ENCODE data around the gene GAS2. TPM values are rescaled to one million over a fixed set of nuclear protein-coding genes. Genes with fewer than 3 reads are reported as not detected.
"Not testable (repeated sequence)": the region's sequence is repeated elsewhere in the genome, so short reads cannot be mapped to it uniquely, and the experiment has no call there.

The GAS2 gene
- total RNA-seq, 4 donors from 2014 or later, result 5.8 to 10.7 (median 8.7) TPM

DNA sequence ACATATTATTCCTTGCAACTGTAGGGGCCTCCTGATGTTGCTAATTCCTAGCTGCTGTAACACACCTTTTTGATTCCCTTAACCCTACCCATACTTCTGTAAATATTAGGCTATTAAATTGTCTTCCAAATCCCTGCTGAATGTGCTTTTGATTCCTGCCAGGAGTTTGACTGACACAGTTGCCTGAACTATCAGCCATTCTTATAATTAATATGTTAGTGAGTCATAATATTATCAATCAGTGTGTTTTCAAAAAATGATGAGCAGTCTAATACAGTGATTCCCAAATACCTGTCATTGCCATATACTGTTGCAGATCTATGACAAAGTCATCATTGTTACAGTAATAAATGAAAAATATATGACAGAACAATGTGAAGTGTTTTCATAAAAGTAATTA lies 24.9 kb upstream of the GAS2 start:
- H3K9me3 ChIP-seq, result no peaks in the 10 kb centered on the region
- TF ChIP-seq, protein P1, sequence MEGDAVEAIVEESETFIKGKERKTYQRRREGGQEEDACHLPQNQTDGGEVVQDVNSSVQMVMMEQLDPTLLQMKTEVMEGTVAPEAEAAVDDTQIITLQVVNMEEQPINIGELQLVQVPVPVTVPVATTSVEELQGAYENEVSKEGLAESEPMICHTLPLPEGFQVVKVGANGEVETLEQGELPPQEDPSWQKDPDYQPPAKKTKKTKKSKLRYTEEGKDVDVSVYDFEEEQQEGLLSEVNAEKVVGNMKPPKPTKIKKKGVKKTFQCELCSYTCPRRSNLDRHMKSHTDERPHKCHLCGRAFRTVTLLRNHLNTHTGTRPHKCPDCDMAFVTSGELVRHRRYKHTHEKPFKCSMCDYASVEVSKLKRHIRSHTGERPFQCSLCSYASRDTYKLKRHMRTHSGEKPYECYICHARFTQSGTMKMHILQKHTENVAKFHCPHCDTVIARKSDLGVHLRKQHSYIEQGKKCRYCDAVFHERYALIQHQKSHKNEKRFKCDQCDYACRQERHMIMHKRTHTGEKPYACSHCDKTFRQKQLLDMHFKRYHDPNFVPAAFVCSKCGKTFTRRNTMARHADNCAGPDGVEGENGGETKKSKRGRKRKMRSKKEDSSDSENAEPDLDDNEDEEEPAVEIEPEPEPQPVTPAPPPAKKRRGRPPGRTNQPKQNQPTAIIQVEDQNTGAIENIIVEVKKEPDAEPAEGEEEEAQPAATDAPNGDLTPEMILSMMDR (IDR thresholded peaks at IDR 0.05), result no peak
- no peak for TF ChIP-seq POLR2A (IDR thresholded peaks at IDR 0.05)
- no peaks in the 10 kb centered on the region for H3K27me3 ChIP-seq
- no peak overlapping the region for H3K4me3 ChIP-seq
- H3K4me1 ChIP-seq, result no peaks in the 10 kb centered on the region
- no peaks in the 10 kb centered on the region for H3K36me3 ChIP-seq
- no peak overlapping the region for H3K27ac ChIP-seq
- no peak for DNase-seq

DNA sequence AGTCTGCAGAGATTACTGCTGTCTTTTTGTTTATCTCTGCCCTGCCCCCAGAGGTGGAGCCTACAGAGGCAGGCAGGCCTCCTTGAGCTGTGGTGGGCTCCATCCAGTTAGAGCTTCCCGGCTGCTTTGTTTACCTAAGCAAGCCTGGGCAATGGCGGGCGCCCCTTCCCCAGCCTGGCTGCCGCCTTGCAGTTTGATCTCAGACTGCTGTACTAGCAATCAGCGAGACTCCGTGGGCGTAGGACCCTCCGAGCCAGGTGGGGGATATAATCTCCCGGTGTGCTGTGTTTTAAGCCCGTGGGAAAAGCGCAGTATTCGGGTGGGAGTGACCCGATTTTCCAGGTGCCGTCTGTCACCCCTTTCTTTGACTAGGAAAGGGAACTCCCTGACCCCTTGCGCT lies 14.1 kb upstream of the GAS2 start:
- H3K36me3 ChIP-seq, H3K9me3 ChIP-seq, H3K4me1 ChIP-seq, H3K4me3 ChIP-seq, DNase-seq, H3K27me3 ChIP-seq, H3K27ac ChIP-seq: not testable (repeated sequence)

DNA sequence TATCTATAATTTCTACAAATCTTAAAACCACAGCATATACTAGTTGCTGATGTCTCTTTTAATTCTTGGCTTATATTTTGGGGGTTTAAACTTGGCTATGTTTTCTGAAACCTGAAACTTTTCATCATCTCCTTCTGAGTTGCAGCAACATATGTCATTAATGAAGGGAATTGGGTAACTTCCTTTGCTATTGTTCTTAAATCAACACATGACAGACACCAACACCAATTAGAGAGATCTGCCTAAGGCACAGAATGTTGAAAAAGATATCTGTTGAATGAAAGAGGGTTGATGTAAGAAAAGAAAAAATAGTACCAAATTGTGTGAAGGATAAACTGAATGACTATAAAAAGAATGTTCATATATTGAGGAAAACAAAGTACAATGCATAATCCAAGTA lies 10.3 kb upstream of the GAS2 start:
- Histone ChIP-seq H3K36me3 (no peaks in the 10 kb centered on the region), H3K9me3 (no peaks in the 10 kb centered on the region), H3K4me3 (no peak overlapping the region), H3K27me3 (no peaks in the 10 kb centered on the region), H3K4me1 (no peaks in the 10 kb centered on the region), H3K27ac (no peak overlapping the region)
- TF ChIP-seq, protein P1 (IDR thresholded peaks at IDR 0.05), result no peak
- TF ChIP-seq POLR2A (IDR thresholded peaks at IDR 0.05), result no peak
- no peak for DNase-seq

DNA sequence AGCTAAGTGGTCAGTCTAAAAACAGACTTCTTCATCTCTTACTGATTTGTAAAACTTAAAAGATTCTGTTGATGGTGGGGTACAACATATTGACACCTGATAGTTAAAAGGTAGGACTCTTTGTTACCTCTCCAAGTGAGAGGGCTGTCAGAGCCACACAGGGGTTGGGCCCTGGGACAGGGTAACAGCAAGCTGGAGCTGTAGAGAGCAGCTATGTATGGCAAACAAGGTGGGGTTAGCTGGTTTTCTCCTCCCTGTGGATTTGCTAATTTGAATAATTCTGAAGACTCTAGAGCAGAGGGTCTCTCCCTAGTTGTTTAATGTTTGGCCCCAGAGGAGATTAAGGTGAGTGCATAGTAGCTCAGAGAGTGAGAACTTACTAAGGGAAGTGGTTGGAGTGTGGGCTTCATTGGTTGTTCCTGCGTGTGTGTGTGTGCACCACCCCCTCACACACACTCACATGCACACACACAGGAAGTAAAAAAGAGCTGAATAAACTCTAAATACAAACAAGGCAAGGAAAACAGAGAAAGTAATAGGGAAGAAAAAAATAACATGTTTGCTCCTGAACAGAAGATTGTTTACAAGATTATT lies 9.2 kb upstream of the GAS2 start:
- no peak for DNase-seq
- Histone ChIP-seq H3K4me1 (no peaks in the 10 kb centered on the region), H3K27me3 (no peaks in the 10 kb centered on the region), H3K36me3 (no peaks in the 10 kb centered on the region), H3K4me3 (no peak overlapping the region), H3K27ac (no peak overlapping the region), H3K9me3 (no peaks in the 10 kb centered on the region)
- TF ChIP-seq, protein P1 (IDR thresholded peaks at IDR 0.05), result no peak
- no peak for TF ChIP-seq POLR2A (IDR thresholded peaks at IDR 0.05)

DNA sequence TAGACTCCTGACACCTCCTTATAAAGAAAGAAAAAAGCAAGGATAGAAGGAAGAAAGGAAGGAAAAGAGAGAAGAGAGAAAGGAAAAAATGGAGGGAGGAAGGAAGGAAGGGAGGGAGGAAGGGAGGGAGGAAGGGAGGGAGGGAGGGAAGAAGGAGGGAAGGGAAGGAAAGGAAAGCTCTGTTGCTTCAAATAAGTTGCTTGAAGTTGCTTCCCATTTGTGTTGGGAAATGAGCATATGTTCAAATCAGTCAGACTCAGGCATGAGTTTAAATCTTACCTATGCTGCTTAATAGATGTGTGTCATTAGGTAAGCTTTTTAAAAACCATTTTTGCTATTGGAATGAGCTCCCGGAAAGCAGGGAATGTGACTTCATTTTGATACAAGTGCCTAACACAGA lies 6.6 kb upstream of the GAS2 start:
- no peaks in the 10 kb centered on the region for H3K9me3 ChIP-seq
- no peak for DNase-seq
- TF ChIP-seq, protein P1 (IDR thresholded peaks at IDR 0.05), result no peak
- no peak for TF ChIP-seq POLR2A (IDR thresholded peaks at IDR 0.05)
- H3K36me3 ChIP-seq, result no peaks in the 10 kb centered on the region
- no peaks in the 10 kb centered on the region for H3K4me1 ChIP-seq
- no peak overlapping the region for H3K27ac ChIP-seq
- H3K27me3 ChIP-seq, result no peaks in the 10 kb centered on the region
- H3K4me3 ChIP-seq, result no peak overlapping the region

DNA sequence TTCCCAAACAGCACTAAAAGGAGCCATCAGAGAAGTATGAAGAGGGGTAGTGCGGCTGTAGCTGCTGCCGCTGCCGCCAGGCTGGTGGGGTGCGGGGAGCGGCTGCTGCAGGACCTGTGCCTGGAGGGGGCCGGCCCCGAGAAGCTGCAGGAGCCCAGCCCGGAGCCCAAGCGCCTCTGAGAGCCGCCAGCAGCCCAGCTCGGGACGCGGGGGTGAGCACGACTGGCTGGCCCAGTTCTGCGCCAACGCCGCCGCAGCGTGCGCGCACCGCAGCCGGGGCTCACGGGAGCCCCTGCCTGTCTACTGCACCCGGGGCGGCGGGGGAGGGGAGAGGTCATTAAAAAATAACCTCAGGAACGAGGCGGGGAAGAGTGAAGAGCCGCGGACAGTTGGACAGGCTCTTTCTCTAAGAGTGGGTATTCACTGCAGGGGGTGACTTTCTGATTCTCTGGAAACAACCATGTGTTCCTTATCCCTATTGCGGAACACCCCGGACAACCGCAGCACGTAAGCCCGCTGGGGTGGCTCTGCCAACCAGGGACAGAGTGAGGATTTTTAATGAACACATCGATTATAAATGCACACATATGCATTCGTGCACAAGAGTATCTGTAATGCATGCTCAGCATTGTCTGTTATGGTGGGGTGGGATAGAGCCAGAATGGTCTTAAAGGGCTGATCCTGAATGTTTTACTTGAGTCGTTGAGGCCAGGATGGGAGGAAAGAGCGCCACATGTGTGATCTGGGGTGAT lies 453 bp downstream of the GAS2 start:
- H3K9me3 ChIP-seq, result no peaks in the 10 kb centered on the region
- peak in 1 of 3 donors; percentile 58 for DNase-seq
- H3K4me1 ChIP-seq, result peaks cover 0 to 16% (median 0%) of the 10 kb centered on the region in 4 donors
- H3K36me3 ChIP-seq, result no peaks in the 10 kb centered on the region
- TF ChIP-seq, protein P1 (IDR thresholded peaks at IDR 0.05), result peak in 3 of 6 experiments; percentile 15 to 28 (median 23)
- TF ChIP-seq POLR2A (IDR thresholded peaks at IDR 0.05), result no peak
- no peak overlapping the region for H3K27ac ChIP-seq
- H3K4me3 ChIP-seq, result peak overlapping the region in 3 of 4 donors; percentile 15 to 55 (median 54)
- no peaks in the 10 kb centered on the region for H3K27me3 ChIP-seq

Data from Peyer's patch (tissue), 4 donors.